Neural progenitor cell (in vitro differentiated cells): ENCODE results near the gene DAZL.

Experiments
- CTCF ChIP-seq: fragments of 200-600 bp; sonication (generic); IDR thresholded peaks from 2 replicates; pipeline ENCODE4 v1.5.1; 2017; ENCODE audit warnings: antibody characterized with exemption, mild to moderate bottlenecking
- EZH2 ChIP-seq: fragments of 200-600 bp; sonication (generic); IDR thresholded peaks from 2 replicates; pipeline ENCODE4 v1.6.1; 2017; ENCODE audit warnings: antibody characterized with exemption, mild to moderate bottlenecking, moderate library complexity
- EZH2phosphoT487 ChIP-seq: fragments of 200-600 bp; sonication (generic); IDR thresholded peaks from 2 replicates; pipeline ENCODE4 v1.6.1; 2017; ENCODE audit warnings: antibody characterized with exemption

GRCh38 chr3:16536996-16537395 is 68.2 kb downstream of the DAZL start:
- no peak for TF ChIP-seq CTCF
- no peak for TF ChIP-seq EZH2phosphoT487
- TF ChIP-seq EZH2 = no peak
